DND-41 (cell line): ENCODE results near the gene CDK17.

Source experiments
- CTCF ChIP-seq: IDR thresholded peaks from 2 replicates; pipeline ENCODE4 v1.5.1; 2012; ENCODE audit warnings: borderline replicate concordance, low read length, moderate library complexity, mild to moderate bottlenecking; ENCODE audit not compliant: poor library complexity, severe bottlenecking; ENCODE audit errors: extremely low read depth
- EZH2 ChIP-seq: IDR thresholded peaks from 3 replicates; pipeline ENCODE4 v1.6.1; 2012; ENCODE audit warnings: borderline replicate concordance, low read depth, mild to moderate bottlenecking, moderate library complexity, low read length, inconsistent platforms; ENCODE audit not compliant: severe bottlenecking

- TF ChIP-seq EZH2 (no peak), CTCF (no peak)
Measured at GRCh38 chr12:96352161-96352835, 47.9 kb downstream of the CDK17 start.
